Loucy (cell line): ENCODE results near the gene ERMN.
"Not testable (repeated sequence)": the region's sequence is repeated elsewhere in the genome, so short reads cannot be mapped to it uniquely, and the experiment has no call there.

ENCODE experiments used
- H2AFZ ChIP-seq: fragments of 200-600 bp; sonication (generic); 2 replicates; pipeline ENCODE4 v1.6.0; 2016; ENCODE audit warnings: antibody characterized with exemption, mild to moderate bottlenecking, low read length, moderate library complexity
- H3F3A ChIP-seq: fragments of 200-600 bp; 2 replicates; pipeline ENCODE4 v1.6.0; 2016; ENCODE audit warnings: antibody characterized with exemption, low read depth, mild to moderate bottlenecking
- H3K27me3 ChIP-seq: fragments of 200-600 bp; sonication (generic); 2 replicates; pipeline ENCODE4 v1.6.1; 2014; ENCODE audit warnings: low read length, mild to moderate bottlenecking; ENCODE audit not compliant: insufficient read depth, poor library complexity, severe bottlenecking
- H3K36me3 ChIP-seq: fragments of 200-600 bp; sonication (generic); 2 replicates; pipeline ENCODE4 v1.6.1; 2016; ENCODE audit warnings: low read length; ENCODE audit not compliant: insufficient read depth
- H3K4me1 ChIP-seq: fragments of 200-600 bp; sonication (generic); 2 replicates; pipeline ENCODE4 v1.5.1; 2014; ENCODE audit warnings: low read length, mild to moderate bottlenecking; ENCODE audit not compliant: insufficient read depth, poor library complexity, severe bottlenecking
- H3K4me2 ChIP-seq: fragments of 200-600 bp; sonication (generic); 2 replicates; pipeline ENCODE4 v1.6.0; 2014; ENCODE audit warnings: antibody characterized with exemption, low read length, low read depth, mild to moderate bottlenecking; ENCODE audit not compliant: poor library complexity, severe bottlenecking
- H3K4me3 ChIP-seq: fragments of 200-600 bp; sonication (generic); 2 replicates; pipeline ENCODE4 v1.5.1; 2014; ENCODE audit warnings: low read length, mild to moderate bottlenecking, mixed read lengths; ENCODE audit not compliant: poor library complexity, severe bottlenecking
- H3K79me2 ChIP-seq: fragments of 200-600 bp; sonication (generic); 2 replicates; pipeline ENCODE4 v1.6.1; 2014; ENCODE audit warnings: low read length; ENCODE audit not compliant: insufficient read depth
- H3K9ac ChIP-seq: fragments of 200-600 bp; sonication (generic); 2 replicates; pipeline ENCODE4 v1.6.0; 2014; ENCODE audit warnings: mild to moderate bottlenecking, low read depth, low read length, moderate library complexity; ENCODE audit not compliant: poor library complexity, severe bottlenecking
- H3K9me2 ChIP-seq: fragments of 200-600 bp; sonication (generic); replicated peaks from 2 replicates; pipeline ENCODE4 v1.6.1; 2016; ENCODE audit warnings: low read depth, low read length, mixed read lengths
- H3K9me3 ChIP-seq: fragments of 200-600 bp; sonication (generic); 2 replicates; pipeline ENCODE4 v1.6.1; 2014; ENCODE audit warnings: mild to moderate bottlenecking, antibody characterized with exemption, low read length, low read depth; ENCODE audit not compliant: insufficient read depth
- H4K20me1 ChIP-seq: fragments of 200-600 bp; sonication (generic); 2 replicates; pipeline ENCODE4 v1.6.0; 2014; ENCODE audit warnings: antibody characterized with exemption, low read length, mild to moderate bottlenecking; ENCODE audit not compliant: insufficient read depth, poor library complexity, severe bottlenecking
- CTCF ChIP-seq: fragments of 200-600 bp; sonication (generic); conservative IDR thresholded peaks from 2 replicates; pipeline ENCODE4 v1.5.1; 2014; ENCODE audit warnings: mild to moderate bottlenecking, antibody characterized with exemption, low read length
- EZH2phosphoT487 ChIP-seq: fragments of 200-600 bp; IDR thresholded peaks from 2 replicates; pipeline ENCODE4 v1.6.1; 2018; ENCODE audit warnings: antibody characterized with exemption, mild to moderate bottlenecking, moderate library complexity, borderline replicate concordance

Gene ERMN

GRCh38 chr2:157281316-157281715, 44.3 kb downstream of the ERMN start:
- TF ChIP-seq CTCF: no peak
- TF ChIP-seq EZH2phosphoT487: no peak
- no peak overlapping the region for H2AFZ ChIP-seq
- no peaks in the 10 kb centered on the region for H3K36me3 ChIP-seq
- no peaks in the 10 kb centered on the region for H3K9me2 ChIP-seq
- H3K4me2 ChIP-seq: no peak overlapping the region
- no peaks in the 10 kb centered on the region for H3K79me2 ChIP-seq
- H3K9ac ChIP-seq: no peak overlapping the region
- H3F3A ChIP-seq: no peaks in the 10 kb centered on the region
- H3K4me3 ChIP-seq: no peak overlapping the region
- H3K9me3 ChIP-seq: no peaks in the 10 kb centered on the region; the same call in 1 of the 2 replicates
- no peaks in the 10 kb centered on the region for H3K27me3 ChIP-seq
- no peaks in the 10 kb centered on the region for H3K4me1 ChIP-seq
- no peaks in the 10 kb centered on the region for H4K20me1 ChIP-seq

GRCh38 chr2:157279311-157279710, 46.3 kb downstream of the ERMN start:
- H3K27me3 ChIP-seq, H3K9me2 ChIP-seq, H2AFZ ChIP-seq, H3F3A ChIP-seq, H3K4me2 ChIP-seq, H4K20me1 ChIP-seq, H3K9ac ChIP-seq, H3K36me3 ChIP-seq, H3K9me3 ChIP-seq, H3K79me2 ChIP-seq, H3K4me3 ChIP-seq, H3K4me1 ChIP-seq: not testable (repeated sequence)

- Histone ChIP-seq H3K27me3 (no peaks in the 10 kb centered on the region), H3K36me3 (no peaks in the 10 kb centered on the region), H3K4me3 (no peak overlapping the region), H3K79me2 (no peaks in the 10 kb centered on the region), H3K9me2 (no peaks in the 10 kb centered on the region), H3K9ac (no peak overlapping the region), H3K9me3 (no peaks in the 10 kb centered on the region), H2AFZ (no peak overlapping the region), H3F3A (no peaks in the 10 kb centered on the region), H4K20me1 (no peaks in the 10 kb centered on the region), H3K4me2 (no peak overlapping the region), H3K4me1 (no peaks in the 10 kb centered on the region)
- no peak for TF ChIP-seq CTCF
- no peak for TF ChIP-seq EZH2phosphoT487
Measured at GRCh38 chr2:157271590-157272203, 53.9 kb downstream of the ERMN start.

- H3K27me3 ChIP-seq: no peaks in the 10 kb centered on the region
- H3K36me3 ChIP-seq: no peaks in the 10 kb centered on the region
- no peak overlapping the region for H3K4me2 ChIP-seq
- no peaks in the 10 kb centered on the region for H3F3A ChIP-seq
- H2AFZ ChIP-seq: no peak overlapping the region
- no peak overlapping the region for H3K9ac ChIP-seq
- H3K4me1 ChIP-seq: no peaks in the 10 kb centered on the region
- H3K79me2 ChIP-seq: no peaks in the 10 kb centered on the region
- H3K9me2 ChIP-seq: no peaks in the 10 kb centered on the region
- H3K4me3 ChIP-seq: no peak overlapping the region
- TF ChIP-seq CTCF: no peak
- TF ChIP-seq EZH2phosphoT487: no peak
- H3K9me3 ChIP-seq: no peaks in the 10 kb centered on the region
- no peaks in the 10 kb centered on the region for H4K20me1 ChIP-seq
Measured at GRCh38 chr2:157269922-157270321, 55.7 kb downstream of the ERMN start.
